ENCODE measurements around the gene TCF4. TPM values are rescaled to one million over a fixed set of nuclear protein-coding genes. Genes with fewer than 3 reads are reported as not detected.

Gene TCF4
- total RNA-seq, 2 experiments from 2014 or later, result 0.75 to 1.4 TPM

DNA sequence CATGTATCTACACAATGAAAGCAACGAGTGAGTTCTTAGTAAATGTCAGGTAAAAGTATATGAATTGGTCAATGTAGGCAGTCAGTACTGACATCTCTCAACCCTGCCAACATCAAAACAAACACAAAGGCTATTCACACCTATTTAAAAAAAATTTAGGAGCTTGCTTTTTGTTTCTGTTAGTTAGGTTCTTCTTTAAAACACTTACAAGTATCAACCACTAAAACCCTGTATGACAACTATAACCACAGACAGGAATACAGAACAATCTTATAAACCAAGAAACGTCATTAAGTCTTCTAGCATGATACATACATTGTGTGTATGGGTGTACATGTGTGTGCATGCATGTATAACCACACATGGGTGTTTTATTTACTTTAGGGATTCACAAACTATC, 131.0 kb downstream of the TCF4 start:
- Mint-ChIP-seq H3K4me3 (no peak overlapping the region), H3K27ac (no peak overlapping the region), H3K36me3 (no peaks in the 10 kb centered on the region), H3K4me1 (no peaks in the 10 kb centered on the region), H3K27me3 (no peaks in the 10 kb centered on the region), H3K9me3 (no peaks in the 10 kb centered on the region)
- ATAC-seq (ENCODE audit: low read depth) (no peak), DNase-seq (no peak)
- POLR2A ChIA-PET, result no interaction called here

DNA sequence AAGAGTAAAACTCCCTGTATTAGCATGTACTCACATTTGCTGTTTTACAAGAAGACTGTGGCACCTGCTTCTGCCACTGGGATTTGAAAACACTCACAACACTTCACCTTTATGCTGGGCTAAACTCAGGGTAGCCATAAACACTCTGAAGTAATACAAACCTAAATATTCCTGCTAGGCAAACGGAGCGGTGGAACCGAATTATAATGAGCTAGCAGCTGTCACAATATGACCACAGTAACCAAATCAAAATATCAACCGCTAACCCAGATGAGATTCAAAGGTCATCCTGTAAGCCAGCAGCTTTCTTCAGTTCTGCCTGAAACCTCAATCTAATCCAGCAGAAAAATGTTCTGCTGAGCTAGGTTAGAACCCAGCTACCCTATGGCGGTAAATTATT, 132.1 kb downstream of the TCF4 start:
- no peak for ATAC-seq (ENCODE audit: low read depth)
- no peak for DNase-seq
- Mint-ChIP-seq H3K4me3 (no peak overlapping the region), H3K4me1 (no peaks in the 10 kb centered on the region), H3K9me3 (no peaks in the 10 kb centered on the region), H3K27me3 (no peaks in the 10 kb centered on the region), H3K36me3 (no peaks in the 10 kb centered on the region), H3K27ac (no peak overlapping the region)
- POLR2A ChIA-PET, result no interaction called here

DNA sequence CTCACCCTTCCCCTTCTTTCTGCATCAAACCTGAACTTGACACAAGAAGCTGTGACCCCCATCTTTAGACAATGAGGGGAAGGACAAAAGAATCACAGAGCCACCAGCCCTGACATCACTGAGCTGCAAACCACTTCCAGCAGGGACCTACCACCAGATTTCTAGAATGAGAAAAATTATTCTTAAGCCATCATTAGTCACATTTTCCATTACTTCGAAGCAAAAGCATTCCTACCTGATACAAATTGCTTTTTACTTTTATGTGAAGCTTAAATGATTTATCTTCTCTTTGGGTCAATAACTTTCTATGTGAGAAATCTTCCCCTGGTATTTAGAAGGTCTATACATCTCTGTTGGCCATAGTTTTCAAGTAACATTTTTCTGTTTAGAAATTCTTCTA, 134.8 kb downstream of the TCF4 start:
- Mint-ChIP-seq H3K36me3 (no peaks in the 10 kb centered on the region), H3K9me3 (no peaks in the 10 kb centered on the region), H3K27me3 (no peaks in the 10 kb centered on the region), H3K4me3 (no peak overlapping the region), H3K27ac (no peak overlapping the region), H3K4me1 (no peaks in the 10 kb centered on the region)
- POLR2A ChIA-PET, result no interaction called here
- DNase-seq (no peak), ATAC-seq (ENCODE audit: low read depth) (no peak)

- no peak for DNase-seq
- POLR2A ChIA-PET, result no interaction called here
- Mint-ChIP-seq H3K4me3 (no peak overlapping the region), H3K4me1 (no peaks in the 10 kb centered on the region), H3K9me3 (no peaks in the 10 kb centered on the region), H3K27me3 (no peaks in the 10 kb centered on the region), H3K27ac (no peak overlapping the region), H3K36me3 (no peaks in the 10 kb centered on the region)
- ATAC-seq (ENCODE audit: low read depth), result no peak
Observed at GRCh38 chr18:55452123-55452611, 135.8 kb downstream of the TCF4 start.

GRCh38 chr18:55449412-55450140, 138.4 kb downstream of the TCF4 start:
- Mint-ChIP-seq H3K27ac (no peak overlapping the region), H3K4me1 (no peaks in the 10 kb centered on the region), H3K27me3 (no peaks in the 10 kb centered on the region), H3K4me3 (no peak overlapping the region), H3K9me3 (no peaks in the 10 kb centered on the region), H3K36me3 (no peaks in the 10 kb centered on the region)
- DNase-seq, result no peak
- ATAC-seq (ENCODE audit: low read depth), result no peak
- POLR2A ChIA-PET, result no interaction called here

DNA sequence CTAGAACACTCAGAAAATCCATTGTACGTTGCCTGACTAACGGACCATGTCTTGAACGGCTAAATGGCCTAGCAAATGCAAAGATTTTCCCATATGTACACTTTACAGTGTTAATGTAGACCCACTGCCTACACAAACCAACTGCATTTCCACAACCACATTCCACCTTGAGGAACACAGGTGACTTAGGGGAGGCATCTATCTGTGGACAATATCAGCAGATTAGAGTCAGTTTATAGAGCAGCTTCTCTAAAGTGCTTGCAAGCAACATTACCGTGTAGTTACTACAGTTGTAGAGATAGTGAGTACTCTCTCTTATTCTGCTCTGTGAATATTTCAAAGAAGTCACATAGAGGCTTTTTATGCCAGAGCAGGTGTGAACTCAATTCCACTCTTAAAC, 139.6 kb downstream of the TCF4 start:
- POLR2A ChIA-PET, result no interaction called here
- no peaks in the 10 kb centered on the region for H3K9me3 Mint-ChIP-seq

GRCh38 chr18:55447672-55448018, 140.3 kb downstream of the TCF4 start:
- DNase-seq (no peak), ATAC-seq (ENCODE audit: low read depth) (no peak)
- no peak overlapping the region for H3K27ac Mint-ChIP-seq
- H3K4me3 Mint-ChIP-seq, result no peak overlapping the region
- no peaks in the 10 kb centered on the region for H3K9me3 Mint-ChIP-seq
- H3K4me1 Mint-ChIP-seq, result no peaks in the 10 kb centered on the region
- POLR2A ChIA-PET, result no interaction called here
- H3K36me3 Mint-ChIP-seq, result no peaks in the 10 kb centered on the region
- H3K27me3 Mint-ChIP-seq, result peaks cover 2% of the 10 kb centered on the region

More for the DNA sequence above, 139.6 kb downstream of the TCF4 start:
- no peak overlapping the region for H3K4me3 Mint-ChIP-seq
- H3K27me3 Mint-ChIP-seq, result peaks cover 2% of the 10 kb centered on the region
- ATAC-seq (ENCODE audit: low read depth) (no peak), DNase-seq (no peak)
- no peaks in the 10 kb centered on the region for H3K4me1 Mint-ChIP-seq
- H3K27ac Mint-ChIP-seq, result no peak overlapping the region
- no peaks in the 10 kb centered on the region for H3K36me3 Mint-ChIP-seq

DNA sequence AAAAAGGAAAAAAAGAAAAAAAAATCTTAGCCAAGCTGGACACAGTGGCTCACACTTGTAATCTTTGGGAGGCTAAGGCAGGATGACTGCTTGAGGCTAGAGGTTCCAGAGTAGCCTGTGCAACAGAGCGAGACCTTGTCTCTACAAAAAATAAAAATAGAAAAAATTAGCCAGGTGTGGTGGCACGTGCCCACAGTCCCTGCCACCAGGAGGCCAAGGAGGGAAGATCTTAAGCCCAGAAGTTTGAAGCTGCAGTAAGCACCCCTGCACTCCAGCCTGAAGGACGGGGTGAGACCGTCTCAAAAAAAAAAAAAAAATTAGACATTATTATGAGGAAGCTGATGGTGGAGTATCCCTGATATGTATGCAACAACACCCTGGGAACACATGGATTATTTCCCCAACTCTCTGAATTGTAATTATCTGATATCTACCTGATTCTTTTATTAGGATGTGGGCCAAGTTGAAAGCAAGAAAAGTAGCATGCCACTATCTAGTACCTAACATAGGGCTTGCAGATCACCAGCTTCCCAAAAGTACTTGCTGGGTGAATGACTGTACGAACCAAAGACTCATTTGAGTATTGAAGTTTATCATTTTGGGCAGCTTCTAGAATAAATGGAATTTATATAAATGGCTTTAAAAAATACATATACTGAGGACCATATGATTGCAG, 140.9 kb downstream of the TCF4 start:
- ATAC-seq (ENCODE audit: low read depth), result no peak
- no peaks in the 10 kb centered on the region for H3K4me1 Mint-ChIP-seq
- H3K36me3 Mint-ChIP-seq, result no peaks in the 10 kb centered on the region
- no peak overlapping the region for H3K4me3 Mint-ChIP-seq
- POLR2A ChIA-PET, result no interaction called here
- no peaks in the 10 kb centered on the region for H3K9me3 Mint-ChIP-seq
- H3K27me3 Mint-ChIP-seq, result peaks cover 2% of the 10 kb centered on the region
- no peak for DNase-seq
- H3K27ac Mint-ChIP-seq, result no peak overlapping the region

- H3K4me1 Mint-ChIP-seq, result no peaks in the 10 kb centered on the region
- no peak for DNase-seq
- H3K36me3 Mint-ChIP-seq, result no peaks in the 10 kb centered on the region
- POLR2A ChIA-PET, result no interaction called here
- H3K27ac Mint-ChIP-seq, result no peak overlapping the region
- peaks cover 2% of the 10 kb centered on the region for H3K27me3 Mint-ChIP-seq
- H3K9me3 Mint-ChIP-seq, result no peaks in the 10 kb centered on the region
- no peak overlapping the region for H3K4me3 Mint-ChIP-seq
- no peak for ATAC-seq (ENCODE audit: low read depth)
Observed at GRCh38 chr18:55444536-55444935, 143.5 kb downstream of the TCF4 start.

DNA sequence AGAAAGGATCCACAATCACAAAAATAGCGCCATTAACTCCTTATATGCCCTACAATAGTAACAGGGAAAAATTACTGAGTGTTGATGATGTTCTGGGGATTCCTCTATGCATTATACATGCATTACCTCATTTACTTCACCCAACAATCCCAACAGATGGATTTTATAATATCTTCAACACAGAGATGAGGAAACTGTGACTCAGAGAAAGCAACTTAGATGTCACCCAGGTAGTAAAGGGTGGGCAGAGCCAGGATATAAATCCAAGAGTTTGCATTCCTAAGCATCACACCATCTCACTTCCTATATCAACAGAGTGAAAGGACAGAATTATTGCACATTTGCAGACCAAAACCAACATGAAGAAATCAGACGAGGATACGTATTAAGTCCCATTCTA, 144.2 kb downstream of the TCF4 start:
- Mint-ChIP-seq H3K9me3 (no peaks in the 10 kb centered on the region), H3K27me3 (peaks cover 2% of the 10 kb centered on the region), H3K27ac (no peak overlapping the region), H3K36me3 (no peaks in the 10 kb centered on the region), H3K4me3 (no peak overlapping the region), H3K4me1 (no peaks in the 10 kb centered on the region)
- POLR2A ChIA-PET, result no interaction called here
- ATAC-seq (ENCODE audit: low read depth) (no peak), DNase-seq (no peak)

- ATAC-seq (ENCODE audit: low read depth), result no peak
- POLR2A ChIA-PET, result no interaction called here
- H3K4me3 Mint-ChIP-seq, result no peak overlapping the region
Observed at GRCh38 chr18:55442561-55442960, 145.4 kb downstream of the TCF4 start.

DNA sequence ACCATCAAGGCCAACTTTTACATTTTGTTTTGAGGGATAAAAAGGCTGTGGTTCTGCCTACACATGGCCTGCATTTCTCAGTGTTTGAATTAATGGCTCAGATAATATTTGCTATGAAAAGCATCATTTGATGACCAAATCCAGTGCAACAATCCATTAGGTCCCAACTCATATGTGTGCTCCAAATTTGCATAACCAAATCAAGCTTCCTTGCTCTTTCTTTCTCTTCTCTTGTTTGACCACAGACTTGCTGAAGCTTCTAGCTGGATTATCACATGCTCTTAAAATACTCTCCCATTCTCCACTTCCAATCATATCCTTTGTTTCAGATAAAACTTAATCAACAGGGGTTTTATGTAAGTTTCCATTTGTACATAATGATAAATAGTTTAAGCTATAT, 147.0 kb downstream of the TCF4 start:
- Mint-ChIP-seq H3K9me3 (no peaks in the 10 kb centered on the region), H3K27me3 (peaks cover 2% of the 10 kb centered on the region)

More at GRCh38 chr18:55442561-55442960, 145.4 kb downstream of the TCF4 start:
- Mint-ChIP-seq H3K27me3 (peaks cover 2% of the 10 kb centered on the region), H3K4me1 (no peaks in the 10 kb centered on the region), H3K36me3 (no peaks in the 10 kb centered on the region), H3K9me3 (no peaks in the 10 kb centered on the region), H3K27ac (no peak overlapping the region)
- no peak for DNase-seq

DNA sequence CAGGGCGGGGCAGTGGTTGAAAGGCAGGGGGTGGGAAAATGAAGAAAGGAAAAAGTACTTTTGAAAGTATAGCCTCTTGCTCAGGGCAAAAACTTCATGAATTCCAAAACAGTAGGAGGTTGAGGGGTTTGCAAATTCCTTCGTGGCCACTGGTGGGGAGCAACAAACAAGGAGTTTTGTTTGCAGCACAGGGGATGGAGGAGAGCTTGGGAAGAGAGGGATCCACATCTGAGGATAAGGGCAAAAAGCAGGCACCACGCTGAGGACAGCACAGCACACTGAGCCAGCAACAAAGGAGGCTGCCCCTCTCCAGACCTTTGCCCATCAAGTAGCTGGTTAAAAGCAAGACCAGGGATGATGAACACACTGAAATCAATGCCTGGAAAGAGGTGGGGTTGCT, 148.9 kb downstream of the TCF4 start:
- Mint-ChIP-seq H3K27me3 (peaks cover 2% of the 10 kb centered on the region), H3K4me3 (no peak overlapping the region), H3K9me3 (no peaks in the 10 kb centered on the region), H3K27ac (no peak overlapping the region), H3K36me3 (no peaks in the 10 kb centered on the region), H3K4me1 (no peaks in the 10 kb centered on the region)
- POLR2A ChIA-PET, result no interaction called here
- DNase-seq (no peak), ATAC-seq (ENCODE audit: low read depth) (no peak)

More for the DNA sequence above, 147.0 kb downstream of the TCF4 start:
- POLR2A ChIA-PET, result no interaction called here
- DNase-seq (no peak), ATAC-seq (ENCODE audit: low read depth) (no peak)
- H3K4me1 Mint-ChIP-seq, result no peaks in the 10 kb centered on the region
- H3K36me3 Mint-ChIP-seq, result no peaks in the 10 kb centered on the region
- no peak overlapping the region for H3K27ac Mint-ChIP-seq
- no peak overlapping the region for H3K4me3 Mint-ChIP-seq

GRCh38 chr18:55435592-55435991, 152.4 kb downstream of the TCF4 start:
- POLR2A ChIA-PET, result no interaction called here
- Mint-ChIP-seq H3K9me3 (peaks cover 3% of the 10 kb centered on the region), H3K27me3 (no peaks in the 10 kb centered on the region), H3K4me3 (no peak overlapping the region), H3K27ac (no peak overlapping the region), H3K4me1 (no peaks in the 10 kb centered on the region), H3K36me3 (no peaks in the 10 kb centered on the region)
- DNase-seq (no peak), ATAC-seq (ENCODE audit: low read depth) (no peak)

Data from activated naive CD8-positive, alpha-beta T cell treated with anti-CD3 and anti-CD28 coated beads, Interleukin-2, amount 10 ng/mL, durations not matched to agents 7 days and 5 days (primary cell).